ENCODE results near the gene ZNF507.

ZNF507 gene

GRCh38 chr19:32345261-32346207, at the start of gene ZNF507:
TSS of gene ZNF507 (plus strand) at chr19:32345610. CDS start at chr19:32352831, 7,221 bp downstream.
- DNase-seq (ENCODE audit: low spot score): peak; percentile 79

- no peak for DNase-seq (ENCODE audit: low spot score)
These were observed 48.7 kb upstream of the ZNF507 start for GRCh38 chr19:32296694-32297093.

GRCh38 chr19:32302778-32303177, 42.6 kb upstream of the ZNF507 start:
- no peak for DNase-seq (ENCODE audit: low spot score)

- no peak for DNase-seq (ENCODE audit: low spot score)
These were observed 42.2 kb upstream of the ZNF507 start for GRCh38 chr19:32303193-32303592.

- no peak for DNase-seq (ENCODE audit: low spot score)
These were observed 37.8 kb upstream of the ZNF507 start for GRCh38 chr19:32307591-32307990.

- no peak for DNase-seq (ENCODE audit: low spot score)
These were observed 36.9 kb upstream of the ZNF507 start for GRCh38 chr19:32308431-32309077.

DNA sequence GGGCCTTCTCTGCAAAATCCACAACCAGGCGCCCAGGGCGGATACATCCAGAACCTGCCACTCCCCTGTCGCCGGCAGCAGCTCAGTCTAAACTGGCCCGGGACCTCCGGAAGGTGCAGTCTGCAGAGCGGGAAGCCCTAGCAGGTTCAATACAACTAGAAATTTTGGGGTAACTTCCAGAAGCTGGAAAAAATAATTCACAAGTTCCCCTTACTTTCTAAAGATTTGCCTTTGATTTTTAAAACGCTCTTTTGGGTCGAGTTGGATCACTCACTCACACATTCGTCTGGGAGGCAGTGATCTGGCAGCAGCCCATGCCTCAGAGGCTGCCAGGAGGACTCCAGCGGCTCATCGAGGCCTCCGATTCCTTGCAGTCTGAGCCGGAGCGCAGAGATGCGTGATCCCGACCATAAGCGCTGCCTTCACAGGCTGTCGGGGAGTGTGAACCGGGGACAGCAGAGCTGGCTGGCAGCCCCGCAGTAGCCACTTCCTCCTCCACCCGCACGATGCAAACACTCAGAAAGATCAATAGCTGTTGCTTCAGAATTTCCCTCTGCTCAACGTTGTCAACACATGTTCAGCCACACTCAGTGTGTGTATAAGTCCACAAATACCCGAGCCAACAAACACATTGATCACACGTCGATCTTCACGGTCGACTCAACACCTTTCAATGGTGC, 35.6 kb upstream of the ZNF507 start:
- no peak for DNase-seq (ENCODE audit: low spot score)

DNA sequence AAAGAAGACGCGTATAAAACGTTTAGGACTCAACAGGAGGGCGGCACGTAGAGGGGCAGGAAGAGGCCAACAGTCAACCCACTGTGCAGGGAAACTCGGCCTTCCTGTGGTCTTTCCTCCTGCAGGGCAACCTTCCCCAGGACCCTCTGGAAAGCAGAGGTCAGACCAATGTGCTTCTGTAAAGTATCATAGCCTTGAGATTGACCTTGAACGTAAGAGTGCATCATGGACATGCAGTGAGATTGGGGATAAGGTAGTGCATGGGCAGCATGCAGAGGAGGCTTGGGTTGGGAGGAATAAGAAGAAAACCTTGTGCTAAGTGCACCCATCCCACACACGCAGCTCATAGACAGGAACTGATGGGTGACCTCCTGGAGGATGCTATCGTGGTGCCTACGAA, 34.0 kb upstream of the ZNF507 start:
- no peak for DNase-seq (ENCODE audit: low spot score)

DNA sequence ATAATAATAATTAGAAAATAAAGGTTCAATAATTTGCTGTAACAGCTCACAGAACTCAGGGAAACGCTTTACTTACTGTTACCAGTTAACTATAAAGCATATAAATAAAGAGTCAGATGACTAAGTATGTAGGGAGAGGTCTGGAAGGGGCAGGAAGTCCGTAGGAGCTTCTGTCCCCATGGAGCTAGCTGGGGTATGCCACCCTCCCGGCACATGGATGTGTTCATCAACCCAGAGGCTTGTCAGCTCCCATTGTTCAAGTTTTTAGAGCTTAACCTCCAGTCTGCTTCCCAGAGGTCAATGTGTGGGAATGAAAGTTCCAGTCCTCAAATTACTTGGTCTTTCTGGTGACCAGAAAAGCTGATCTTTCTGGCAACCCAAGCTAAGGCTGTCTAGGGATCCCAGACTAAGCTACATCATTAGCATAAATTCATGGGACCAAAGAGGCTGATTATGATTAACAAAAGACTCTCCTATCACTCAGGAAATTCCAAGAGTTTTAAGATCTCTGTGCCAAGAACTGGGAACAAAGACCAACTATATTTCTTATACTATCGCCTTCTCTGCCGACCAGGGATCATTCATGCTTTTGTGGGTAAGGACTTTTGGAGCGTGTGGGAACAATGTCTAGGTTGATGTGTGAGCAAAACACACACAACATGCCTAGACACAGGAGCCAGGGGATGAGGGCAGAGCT, 31.7 kb upstream of the ZNF507 start:
- no peak for DNase-seq (ENCODE audit: low spot score)

DNA sequence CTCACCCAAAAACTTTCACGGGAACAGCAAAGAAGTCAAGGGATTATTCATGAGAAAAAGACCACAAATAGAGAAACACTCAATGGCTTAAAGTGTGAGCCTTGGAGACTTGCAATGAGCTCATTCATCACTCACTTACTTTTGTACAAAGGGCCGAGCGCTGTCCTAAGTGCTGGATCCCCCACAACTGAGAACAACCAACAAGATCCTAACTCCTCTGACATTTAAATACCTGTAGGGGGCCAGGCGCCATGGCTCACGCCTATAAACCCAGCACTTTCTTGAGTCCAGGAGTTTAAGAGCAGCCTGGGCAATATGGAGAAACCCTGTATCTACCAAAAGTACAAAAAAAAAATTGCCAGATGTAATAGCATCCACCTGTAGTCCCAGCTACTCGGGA, 29.4 kb upstream of the ZNF507 start:
- no peak for DNase-seq (ENCODE audit: low spot score)

DNA sequence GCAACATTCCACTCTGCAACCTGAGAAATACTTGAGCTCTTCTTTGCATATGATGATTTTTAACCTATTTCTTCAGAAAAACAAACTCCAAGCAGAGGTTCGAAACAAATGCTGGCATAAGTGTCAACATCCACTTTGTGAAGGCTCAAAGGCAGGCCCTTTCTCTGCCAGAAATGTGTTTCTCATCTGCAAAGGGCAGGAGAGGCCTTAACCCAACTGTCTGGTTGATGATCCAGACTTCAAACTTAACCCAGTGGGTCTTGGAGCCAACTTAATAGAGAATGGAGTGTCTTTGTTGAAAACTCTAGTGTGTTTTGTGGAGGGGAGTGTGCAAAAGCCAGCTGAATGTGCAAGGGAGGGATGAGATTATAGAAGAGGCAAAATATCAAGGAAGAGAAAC, 28.3 kb upstream of the ZNF507 start:
- DNase-seq (ENCODE audit: low spot score): no peak

DNA sequence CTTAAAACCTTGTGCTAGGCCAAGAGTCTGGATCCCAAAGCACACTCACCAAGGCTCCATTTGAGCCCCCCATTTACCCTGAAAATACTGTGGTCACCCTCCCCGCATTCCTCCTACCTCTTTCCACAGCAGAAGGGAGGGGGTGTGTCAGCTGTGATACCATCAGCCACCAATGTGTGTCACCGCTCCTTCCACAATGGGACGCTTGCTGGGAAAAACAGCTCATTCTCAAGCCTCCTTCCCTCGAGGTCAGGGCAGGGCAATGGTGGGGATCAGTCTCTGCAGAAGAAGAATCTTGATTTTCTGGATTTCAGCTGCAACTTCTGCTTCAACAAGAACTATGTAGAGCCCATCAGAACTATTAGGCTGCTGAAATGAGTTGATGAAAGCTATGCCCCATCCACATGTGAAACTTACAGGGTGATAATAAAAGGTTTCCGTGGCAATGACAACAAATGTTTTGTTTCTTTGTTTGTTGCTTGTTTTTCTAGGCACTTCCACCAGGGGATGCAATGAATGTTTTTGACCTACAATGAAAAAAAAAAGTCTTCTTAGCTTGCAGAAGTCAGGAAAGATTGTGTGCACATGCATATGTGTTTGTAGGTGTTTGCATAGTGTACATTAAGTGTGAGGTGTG, 26.4 kb upstream of the ZNF507 start:
- peak; percentile 30 for DNase-seq (ENCODE audit: low spot score)

DNA sequence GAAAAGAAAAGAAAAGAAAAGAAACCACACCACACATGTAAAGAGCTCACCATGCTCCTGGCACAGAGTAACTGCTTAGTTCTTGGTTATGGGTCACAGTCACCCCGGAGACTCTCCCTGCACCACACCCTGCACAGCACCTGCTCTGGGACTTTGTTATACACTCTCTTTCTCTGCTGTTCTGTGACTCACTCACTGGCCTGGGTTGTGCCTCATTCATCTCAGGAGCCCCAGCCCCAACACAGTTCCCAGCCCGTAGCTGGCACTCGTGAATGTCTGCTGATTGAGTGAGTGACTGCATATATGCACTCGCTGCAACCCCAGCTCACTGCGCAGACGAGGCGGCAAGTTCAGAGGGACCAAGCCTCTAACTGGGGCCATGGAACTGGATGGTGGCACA, 22.9 kb upstream of the ZNF507 start:
- DNase-seq (ENCODE audit: low spot score): no peak

GRCh38 chr19:32324631-32325285, 20.7 kb upstream of the ZNF507 start:
- DNase-seq (ENCODE audit: low spot score): peak; percentile 41

GRCh38 chr19:32330213-32330857, 15.1 kb upstream of the ZNF507 start:
- no peak for DNase-seq (ENCODE audit: low spot score)

- no peak for DNase-seq (ENCODE audit: low spot score)
These were observed 12.2 kb upstream of the ZNF507 start for GRCh38 chr19:32333227-32333626.

DNA sequence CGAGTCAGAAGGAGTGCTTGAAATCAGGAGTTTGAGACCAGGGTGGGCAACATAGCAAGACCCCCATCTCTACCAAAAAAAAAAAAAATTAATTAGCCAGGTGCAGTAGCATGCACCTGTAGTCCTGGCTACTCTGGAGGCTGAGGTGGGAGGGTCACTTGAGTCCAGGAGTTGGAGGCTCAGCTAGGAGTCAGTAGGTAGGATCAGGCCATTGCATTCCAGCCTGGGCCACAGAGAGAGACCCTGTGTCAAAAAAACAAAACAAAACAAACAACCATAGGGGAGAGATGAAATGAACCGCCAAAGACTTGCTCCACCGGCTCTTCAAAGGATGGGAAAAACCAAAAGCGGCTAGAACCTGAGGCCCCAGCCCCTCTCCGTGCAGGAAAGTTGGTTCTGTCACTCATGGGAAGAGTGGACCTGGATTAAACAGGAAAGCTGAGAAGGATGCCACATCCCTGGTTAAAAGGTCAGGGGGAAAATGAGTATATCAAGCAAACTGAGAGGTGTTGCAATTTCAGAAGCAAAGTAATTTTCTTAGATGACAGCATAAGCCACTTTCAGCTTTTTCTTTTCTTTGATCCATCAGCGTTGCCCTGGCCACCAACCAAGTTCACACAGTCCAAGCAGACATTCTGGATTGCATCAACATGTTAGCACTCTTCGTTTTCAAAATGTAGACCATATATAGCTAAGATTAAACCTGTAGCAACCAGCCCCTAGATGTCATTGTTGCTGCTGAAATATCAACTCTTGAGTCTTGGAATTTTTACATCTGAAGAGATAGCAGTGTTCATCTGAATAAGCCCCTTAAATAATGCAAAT, 8.9 kb upstream of the ZNF507 start:
- no peak for DNase-seq (ENCODE audit: low spot score)

DNA sequence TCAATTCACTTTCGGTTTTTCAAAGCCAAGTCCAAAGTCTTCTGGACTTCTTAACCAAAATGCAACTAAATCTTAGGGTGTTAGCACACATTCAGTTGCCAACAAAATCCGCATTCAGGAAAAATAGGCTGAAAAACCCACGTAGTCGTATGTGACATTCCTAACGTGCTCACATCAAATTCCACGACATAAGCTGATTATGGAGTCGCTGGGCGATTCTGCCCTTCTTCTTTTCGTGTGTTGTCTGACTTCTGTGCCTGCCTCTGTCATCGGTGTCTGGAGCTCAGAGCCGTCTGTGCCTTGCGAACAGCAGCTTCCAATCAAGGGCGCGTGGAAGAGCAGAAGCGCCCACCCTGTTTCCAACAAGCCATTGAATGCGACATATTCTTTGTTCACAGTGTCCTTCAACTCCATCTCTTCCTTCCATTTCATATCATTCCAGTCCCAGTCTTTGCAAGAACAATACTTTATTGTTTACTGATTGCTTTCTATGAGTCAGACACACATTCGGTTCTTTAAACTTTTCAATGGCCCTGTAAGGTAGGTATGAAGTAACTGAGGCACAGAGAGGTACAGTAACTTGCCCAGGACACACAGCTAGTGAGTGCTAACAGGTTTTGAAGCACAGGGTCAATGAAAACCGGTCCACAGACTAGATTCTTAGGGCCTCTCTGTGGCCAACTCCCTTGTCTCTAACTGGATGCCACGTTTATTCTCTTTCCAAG, 8.2 kb upstream of the ZNF507 start:
- DNase-seq (ENCODE audit: low spot score): no peak

DNA sequence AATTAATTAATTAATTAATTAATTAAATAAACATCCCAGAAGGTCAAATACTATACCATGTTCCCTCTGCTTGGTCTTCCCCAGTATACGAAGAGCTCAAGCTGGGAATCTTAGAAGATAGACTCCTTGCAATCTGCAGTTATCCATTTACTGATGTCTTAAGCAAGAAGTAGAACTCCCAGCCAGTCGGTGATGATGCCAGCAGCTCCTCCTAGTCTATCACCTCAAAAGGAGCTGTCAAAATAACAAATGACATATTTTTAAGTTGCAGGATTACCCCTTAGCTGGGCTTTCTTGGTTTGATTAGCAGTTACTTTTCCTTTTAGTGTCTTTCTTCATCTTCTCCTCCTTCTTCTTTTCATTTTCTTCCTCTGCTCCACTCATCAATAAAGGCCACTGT, 6.0 kb upstream of the ZNF507 start:
- DNase-seq (ENCODE audit: low spot score): no peak
